GM19193 (cell line): ENCODE data around the gene PDAP1.

Source experiments
- POLR2A ChIP-seq: IDR thresholded peaks from 4 replicates; pipeline ENCODE4 v1.6.1; 2011; ENCODE audit not compliant: insufficient read depth, insufficient read length; ENCODE audit errors: extremely low read depth

PDAP1 gene

GRCh38 chr7:99392046-99392445, 16.4 kb downstream of the PDAP1 start:
- no peak for TF ChIP-seq POLR2A

GRCh38 chr7:99390941-99391602, 17.3 kb downstream of the PDAP1 start:
- no peak for TF ChIP-seq POLR2A

GRCh38 chr7:99389772-99390171, 18.6 kb downstream of the PDAP1 start:
- no peak for TF ChIP-seq POLR2A

- TF ChIP-seq POLR2A: peak; percentile 25
Measured at GRCh38 chr7:99387912-99388311, 20.5 kb downstream of the PDAP1 start.

GRCh38 chr7:99386584-99387238, 21.7 kb downstream of the PDAP1 start:
- peak; percentile 29 for TF ChIP-seq POLR2A

GRCh38 chr7:99385564-99385963, 22.8 kb downstream of the PDAP1 start:
- no peak for TF ChIP-seq POLR2A

GRCh38 chr7:99384523-99384922, 23.9 kb downstream of the PDAP1 start:
- no peak for TF ChIP-seq POLR2A

- TF ChIP-seq POLR2A: no peak
Measured at GRCh38 chr7:99383791-99384370, 24.5 kb downstream of the PDAP1 start.

- no peak for TF ChIP-seq POLR2A
Measured at GRCh38 chr7:99383203-99383602, 25.2 kb downstream of the PDAP1 start.

GRCh38 chr7:99381664-99382075, 26.7 kb downstream of the PDAP1 start:
- no peak for TF ChIP-seq POLR2A

GRCh38 chr7:99380823-99381663, 27.4 kb downstream of the PDAP1 start:
- peak; percentile 86 for TF ChIP-seq POLR2A

- TF ChIP-seq POLR2A: peak; percentile 62
Measured at GRCh38 chr7:99380032-99380822, 28.2 kb downstream of the PDAP1 start.

- no peak for TF ChIP-seq POLR2A
Measured at GRCh38 chr7:99379043-99379577, 29.3 kb downstream of the PDAP1 start.
